K562 (cell line): ENCODE measurements around the gene CYP11A1. TPM values are rescaled to one million over a fixed set of nuclear protein-coding genes. Genes with fewer than 3 reads are reported as not detected.

Experiments used
- CXXC5 ChIP-seq: fragments of 250-450 bp; sonication (Bioruptor Pico); IDR thresholded peaks from 2 replicates; pipeline ENCODE4 v1.8.0; 2022; ENCODE audit warnings: inconsistent platforms, mild to moderate bottlenecking, moderate library complexity
- ESRRA ChIP-seq: fragments of 450-650 bp; IDR thresholded peaks from 2 replicates; pipeline ENCODE4 v1.6.1; 2014; ENCODE audit warnings: low read depth, mild to moderate bottlenecking, moderate library complexity, borderline replicate concordance
- MTA3 ChIP-seq: fragments of 450-650 bp; formaldehyde crosslinking; IDR thresholded peaks from 2 replicates; pipeline ENCODE4 v1.6.1; 2017; ENCODE audit warnings: mild to moderate bottlenecking, borderline replicate concordance
- RREB1 ChIP-seq: fragments of 250-450 bp; sonication (Bioruptor Pico); IDR thresholded peaks from 2 replicates; pipeline ENCODE4 v1.4.0; 2020
- TCF15 ChIP-seq: fragments of 250-450 bp; sonication (Bioruptor Pico); IDR thresholded peaks from 2 replicates; pipeline ENCODE4 v1.8.0; 2022; ENCODE audit warnings: moderate library complexity, mild to moderate bottlenecking, inconsistent platforms
- TCFL5 ChIP-seq: fragments of 250-450 bp; sonication (Bioruptor Pico); conservative IDR thresholded peaks from 2 replicates; pipeline ENCODE4 v1.6.1; 2021; ENCODE audit warnings: mild to moderate bottlenecking, moderate library complexity, matching md5 sums
- ZC3H11A ChIP-seq: IDR thresholded peaks from 2 replicates; pipeline ENCODE4 v1.6.1; 2012; ENCODE audit warnings: low read depth, low read length, improper control_type of control experiment
- ZNF146 ChIP-seq: IDR thresholded peaks from one replicate; pipeline ENCODE4 v1.6.1; 2018; ENCODE audit warnings: missing compliant biosample characterization; ENCODE audit not compliant: unreplicated experiment
- ZNF584 ChIP-seq: fragments of 200-800 bp; sonication (Bioruptor generic); IDR thresholded peaks from 2 replicates; pipeline ENCODE4 v1.6.1; 2016; ENCODE audit warnings: low read depth, mild to moderate bottlenecking, missing genetic modification characterization, missing compliant biosample characterization
- ZZZ3 ChIP-seq: fragments of 450-650 bp; IDR thresholded peaks from 2 replicates; pipeline ENCODE4 v1.6.1; 2016; ENCODE audit warnings: antibody characterized with exemption, mild to moderate bottlenecking, moderate library complexity
- polyA plus RNA-seq, 8 experiments: library from polyadenylated mRNA; depleted of rRNA in 4 of 8; stranded (reverse) in 5 of 8; unstranded in 3 of 8; fragments of >200 nt; fragmentation: Nextera tagmentation in 2 of 8; fragmentation: Illumina TruSeq in 1 of 8; extraction: Ambion mirVana in 2 of 8; extraction: Trizol in 1 of 8; gene quantifications; 2 replicates each; pipeline versions ENCODE4 v1.2.1 to v1.2.3, GENCODE V29; 2011 to 2014; ENCODE audit warnings: inconsistent platforms in 1 of 8, missing spikeins in 1 of 8
- total RNA-seq, 7 experiments: library from RNA; depleted of rRNA in 6 of 7; stranded (reverse); fragments of >200 nt in 6 of 7; fragmentation: Illumina TruSeq in 2 of 7; extraction: Trizol in 2 of 7; gene quantifications; 2 replicates each; pipeline versions ENCODE4 v1.2.1 to v1.2.3, GENCODE V29; 2011 to 2021; ENCODE audit warnings: low replicate concordance in 1 of 7
- TF ChIP-seq, protein P1 (sequence below): fragments of 250-450 bp; sonication (Bioruptor Pico); IDR thresholded peaks from 2 replicates; pipeline ENCODE4 v1.4.0; 2020; ENCODE audit warnings: mild to moderate bottlenecking, moderate library complexity
- TF ChIP-seq, protein P2 (sequence below): fragments of 450-650 bp; IDR thresholded peaks from 2 replicates; pipeline ENCODE4 v1.6.1; 2016
- TF ChIP-seq, protein P3 (sequence below): sonication (generic); formaldehyde crosslinking; IDR thresholded peaks from 2 replicates; pipeline ENCODE4 v1.8.0; 2023; ENCODE audit warnings: mild to moderate bottlenecking, missing genetic modification reagents

CYP11A1 gene
- total and polyA plus RNA-seq, 9 of the 15 experiments (the other 6 are each of a cell fraction or from before 2014, with no cell fraction given), result 0.06 to 0.24 (median 0.10) TPM; not detected in 4

DNA sequence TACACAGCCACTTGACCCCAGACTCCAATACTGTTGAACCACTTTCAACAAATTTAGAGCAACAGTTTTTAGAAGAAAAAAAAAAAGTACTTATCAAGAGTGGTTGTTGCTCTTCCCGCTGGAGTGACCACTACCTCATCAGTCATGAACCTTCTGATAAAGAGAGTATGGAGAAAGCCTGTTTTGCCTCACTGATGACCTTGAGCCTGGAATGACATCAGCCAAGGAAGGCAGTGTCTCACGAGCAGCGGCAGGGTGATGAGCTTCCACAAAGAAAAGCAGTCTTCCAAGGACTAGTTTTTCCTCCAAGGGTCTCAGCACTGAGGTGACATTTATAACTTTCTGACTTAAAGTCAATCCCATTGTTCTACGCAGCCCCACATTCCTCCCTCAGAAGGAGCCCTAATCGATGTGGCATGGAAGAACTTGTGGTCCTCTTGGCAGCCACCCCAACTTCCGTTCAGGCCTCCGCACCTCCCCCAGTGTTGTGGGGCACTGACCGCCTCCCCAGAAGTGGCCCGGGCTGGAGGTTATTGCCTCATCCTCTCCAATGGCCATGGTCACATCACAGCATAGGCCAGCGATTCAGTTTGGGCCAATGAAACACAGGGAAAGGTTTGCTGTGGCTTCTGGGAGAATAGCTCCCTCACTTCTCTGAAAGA is 1.8 kb upstream of the CYP11A1 start (continued):
- TF ChIP-seq TCFL5 (CRISPR knock-in tag) (no peak), ESRRA (peak; percentile 95), ZNF584 (CRISPR knock-in tag) (peak; percentile 91), ZC3H11A (no peak), RREB1 (CRISPR knock-in tag) (no peak), CXXC5 (CRISPR knock-in tag) (no peak), TCF15 (CRISPR knock-in tag) (no peak), MTA3 (0 out of 2 replicates have a peak, but pooled peaks have one; percentile 38), ZZZ3 (no peak), ZNF146 (CRISPR knock-in tag) (no peak)
- TF ChIP-seq, protein P1, sequence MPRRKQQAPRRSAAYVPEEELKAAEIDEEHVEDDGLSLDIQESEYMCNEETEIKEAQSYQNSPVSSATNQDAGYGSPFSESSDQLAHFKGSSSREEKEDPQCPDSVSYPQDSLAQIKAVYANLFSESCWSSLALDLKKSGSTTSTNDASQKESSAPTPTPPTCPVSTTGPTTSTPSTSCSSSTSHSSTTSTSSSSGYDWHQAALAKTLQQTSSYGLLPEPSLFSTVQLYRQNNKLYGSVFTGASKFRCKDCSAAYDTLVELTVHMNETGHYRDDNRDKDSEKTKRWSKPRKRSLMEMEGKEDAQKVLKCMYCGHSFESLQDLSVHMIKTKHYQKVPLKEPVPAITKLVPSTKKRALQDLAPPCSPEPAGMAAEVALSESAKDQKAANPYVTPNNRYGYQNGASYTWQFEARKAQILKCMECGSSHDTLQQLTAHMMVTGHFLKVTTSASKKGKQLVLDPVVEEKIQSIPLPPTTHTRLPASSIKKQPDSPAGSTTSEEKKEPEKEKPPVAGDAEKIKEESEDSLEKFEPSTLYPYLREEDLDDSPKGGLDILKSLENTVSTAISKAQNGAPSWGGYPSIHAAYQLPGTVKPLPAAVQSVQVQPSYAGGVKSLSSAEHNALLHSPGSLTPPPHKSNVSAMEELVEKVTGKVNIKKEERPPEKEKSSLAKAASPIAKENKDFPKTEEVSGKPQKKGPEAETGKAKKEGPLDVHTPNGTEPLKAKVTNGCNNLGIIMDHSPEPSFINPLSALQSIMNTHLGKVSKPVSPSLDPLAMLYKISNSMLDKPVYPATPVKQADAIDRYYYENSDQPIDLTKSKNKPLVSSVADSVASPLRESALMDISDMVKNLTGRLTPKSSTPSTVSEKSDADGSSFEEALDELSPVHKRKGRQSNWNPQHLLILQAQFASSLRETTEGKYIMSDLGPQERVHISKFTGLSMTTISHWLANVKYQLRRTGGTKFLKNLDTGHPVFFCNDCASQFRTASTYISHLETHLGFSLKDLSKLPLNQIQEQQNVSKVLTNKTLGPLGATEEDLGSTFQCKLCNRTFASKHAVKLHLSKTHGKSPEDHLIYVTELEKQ, result no peak
- TF ChIP-seq, protein P2, sequence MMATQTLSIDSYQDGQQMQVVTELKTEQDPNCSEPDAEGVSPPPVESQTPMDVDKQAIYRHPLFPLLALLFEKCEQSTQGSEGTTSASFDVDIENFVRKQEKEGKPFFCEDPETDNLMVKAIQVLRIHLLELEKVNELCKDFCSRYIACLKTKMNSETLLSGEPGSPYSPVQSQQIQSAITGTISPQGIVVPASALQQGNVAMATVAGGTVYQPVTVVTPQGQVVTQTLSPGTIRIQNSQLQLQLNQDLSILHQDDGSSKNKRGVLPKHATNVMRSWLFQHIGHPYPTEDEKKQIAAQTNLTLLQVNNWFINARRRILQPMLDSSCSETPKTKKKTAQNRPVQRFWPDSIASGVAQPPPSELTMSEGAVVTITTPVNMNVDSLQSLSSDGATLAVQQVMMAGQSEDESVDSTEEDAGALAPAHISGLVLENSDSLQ, result no peak; the same call in 1 of the 2 replicates
- TF ChIP-seq, protein P3, sequence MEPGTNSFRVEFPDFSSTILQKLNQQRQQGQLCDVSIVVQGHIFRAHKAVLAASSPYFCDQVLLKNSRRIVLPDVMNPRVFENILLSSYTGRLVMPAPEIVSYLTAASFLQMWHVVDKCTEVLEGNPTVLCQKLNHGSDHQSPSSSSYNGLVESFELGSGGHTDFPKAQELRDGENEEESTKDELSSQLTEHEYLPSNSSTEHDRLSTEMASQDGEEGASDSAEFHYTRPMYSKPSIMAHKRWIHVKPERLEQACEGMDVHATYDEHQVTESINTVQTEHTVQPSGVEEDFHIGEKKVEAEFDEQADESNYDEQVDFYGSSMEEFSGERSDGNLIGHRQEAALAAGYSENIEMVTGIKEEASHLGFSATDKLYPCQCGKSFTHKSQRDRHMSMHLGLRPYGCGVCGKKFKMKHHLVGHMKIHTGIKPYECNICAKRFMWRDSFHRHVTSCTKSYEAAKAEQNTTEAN (CRISPR knock-in tag), result no peak
